NK-92 (cell line): ENCODE data around the gene FHIT.

Experiments
- DNase-seq: peaks from one replicate; lab custom pipeline; 2025; ENCODE audit not compliant: unreplicated experiment; lab: John Stamatoyannopoulos, UW

FHIT gene

DNA sequence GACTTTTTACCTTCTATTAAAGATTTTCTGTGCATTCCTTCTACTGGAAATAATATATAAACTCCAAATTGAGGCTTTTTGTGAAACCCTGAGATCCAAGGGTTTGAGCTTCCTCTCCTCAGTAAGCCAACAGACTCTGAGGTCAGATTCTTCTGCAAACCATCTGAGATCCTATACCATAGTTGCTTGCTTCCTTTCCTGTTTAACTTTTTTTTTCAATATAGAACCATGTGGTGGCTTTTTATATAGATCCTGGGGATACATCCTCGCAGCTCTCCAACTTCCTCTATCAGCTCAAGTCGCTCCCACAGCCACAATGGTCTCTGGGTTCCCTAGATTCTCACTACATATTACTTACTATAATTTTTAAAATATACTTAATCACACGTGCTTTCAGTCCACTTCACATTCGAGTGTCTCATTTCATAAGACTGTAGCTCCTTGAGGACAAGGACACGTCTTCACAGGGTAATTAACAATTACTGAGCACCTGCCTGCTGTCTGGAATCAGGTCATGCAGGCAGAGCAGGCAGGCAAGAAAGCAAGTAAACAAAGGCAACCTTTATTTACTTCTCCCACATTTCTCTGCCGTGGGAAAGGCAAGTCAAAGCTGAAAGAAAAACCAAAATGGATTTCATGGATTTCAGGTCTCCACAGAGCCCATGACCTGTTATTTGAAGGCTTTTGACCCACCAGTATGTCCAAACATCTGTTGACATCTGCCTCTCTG is 941.5 kb downstream of the FHIT start:
- DNase-seq, result no peak

DNA sequence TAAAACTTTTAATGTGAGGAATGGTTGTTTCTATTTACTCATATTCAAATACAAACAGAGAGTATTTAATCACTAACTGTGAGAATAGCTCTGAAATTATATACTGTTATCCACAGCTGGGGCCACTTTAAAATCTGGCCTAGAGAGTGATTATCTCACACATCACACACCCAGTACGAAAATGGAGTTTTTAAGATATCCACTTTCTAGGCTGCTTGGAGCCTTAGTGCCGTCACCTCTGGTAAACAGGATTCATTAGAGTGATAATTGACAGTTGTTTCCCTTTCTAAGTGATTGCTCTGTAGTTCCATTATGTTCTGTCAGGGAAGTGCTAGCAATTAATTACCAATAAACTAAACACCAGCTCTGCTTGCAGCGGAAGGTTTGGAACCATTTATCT is 942.4 kb downstream of the FHIT start:
- no peak for DNase-seq

DNA sequence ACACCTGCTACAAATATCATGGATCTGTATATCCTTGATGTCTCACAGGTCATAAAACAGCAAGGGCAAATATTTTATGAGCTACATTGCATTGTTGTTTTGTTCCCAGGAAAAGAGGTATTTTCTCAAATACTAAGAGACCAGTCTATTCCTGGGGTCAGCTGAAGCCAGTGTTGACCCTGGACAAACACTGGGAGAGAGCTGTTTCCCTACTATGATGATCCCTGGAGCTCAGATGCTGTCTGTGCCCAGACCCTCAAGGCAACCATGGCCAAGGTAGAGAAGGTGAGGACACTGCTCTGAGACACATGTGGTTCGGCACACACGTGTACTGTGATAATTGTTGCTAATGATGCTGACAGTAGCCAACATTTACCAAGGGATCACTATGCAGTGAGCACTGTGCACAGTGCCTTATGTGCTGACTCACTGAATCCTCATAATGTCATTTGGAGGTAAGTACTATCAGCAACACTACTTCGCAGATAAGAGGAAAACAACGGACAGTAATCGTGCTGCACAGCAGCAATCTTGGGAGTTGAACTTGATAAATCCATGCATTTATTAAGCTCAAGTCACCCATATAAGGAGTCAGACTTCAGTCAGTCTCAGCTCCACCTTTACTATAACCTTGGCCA is 943.6 kb downstream of the FHIT start:
- DNase-seq, result no peak

DNA sequence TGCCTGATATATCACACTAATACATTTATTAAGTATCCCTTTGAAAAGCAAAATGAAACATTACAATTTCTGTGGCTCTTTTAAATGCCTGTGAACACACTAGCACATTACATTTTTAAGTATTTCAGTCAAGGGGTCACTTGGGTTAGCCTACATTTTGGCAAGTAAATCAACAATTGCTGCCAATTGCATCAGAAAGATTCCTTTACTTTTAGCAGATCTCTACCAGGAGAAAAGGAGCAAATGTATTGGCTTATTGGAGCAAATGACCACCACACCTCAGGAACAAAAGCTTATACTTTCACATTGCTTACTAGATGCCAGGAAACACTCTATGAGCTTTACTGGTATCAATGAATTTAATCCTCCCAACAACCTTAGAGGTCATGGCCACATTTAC is 947.1 kb downstream of the FHIT start:
- DNase-seq, result no peak

- no peak for DNase-seq
Measured at GRCh38 chr3:60303160-60303559, 948.1 kb downstream of the FHIT start.

DNA sequence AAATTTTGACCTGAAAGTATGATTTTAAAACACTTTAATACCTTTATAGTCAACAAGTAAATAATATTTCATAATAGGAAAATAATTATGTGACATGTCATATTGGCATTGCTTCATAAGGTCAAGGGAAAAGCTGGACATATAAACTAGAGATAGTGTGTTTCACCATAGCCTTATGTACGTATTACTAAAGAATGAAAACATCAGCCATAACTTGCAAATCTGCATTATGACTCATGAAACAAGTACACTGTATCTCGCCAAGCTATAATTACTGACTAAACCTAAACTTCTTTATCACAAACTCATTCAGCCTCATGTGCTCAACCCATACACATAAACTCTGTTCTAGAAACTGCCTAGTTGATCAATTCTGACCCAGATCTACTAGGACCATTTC is 950.1 kb downstream of the FHIT start:
- DNase-seq, result no peak

- no peak for DNase-seq
Measured at GRCh38 chr3:60298141-60298540, 953.1 kb downstream of the FHIT start.

DNA sequence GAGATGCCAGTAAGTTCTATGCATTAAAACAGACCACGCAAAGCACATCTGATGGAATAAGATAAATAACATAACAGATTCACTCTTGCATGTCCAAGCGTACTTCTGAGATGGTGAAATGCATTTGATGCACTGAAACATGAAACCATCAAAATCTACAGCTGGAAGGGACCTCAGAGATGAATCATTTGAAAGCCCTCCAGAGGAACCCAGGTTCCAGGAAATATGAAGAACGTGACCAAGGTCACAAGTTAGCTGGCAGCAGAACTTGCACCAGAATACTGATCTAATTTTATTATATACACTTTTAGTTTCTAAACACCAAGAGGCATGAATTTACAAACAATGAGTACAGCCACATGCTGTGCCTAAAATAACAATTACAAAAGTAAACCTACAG is 957.1 kb downstream of the FHIT start:
- no peak for DNase-seq

- no peak for DNase-seq
Measured at GRCh38 chr3:60291115-60291514, 960.1 kb downstream of the FHIT start.

- no peak for DNase-seq
Measured at GRCh38 chr3:60290122-60290492, 961.1 kb downstream of the FHIT start.

DNA sequence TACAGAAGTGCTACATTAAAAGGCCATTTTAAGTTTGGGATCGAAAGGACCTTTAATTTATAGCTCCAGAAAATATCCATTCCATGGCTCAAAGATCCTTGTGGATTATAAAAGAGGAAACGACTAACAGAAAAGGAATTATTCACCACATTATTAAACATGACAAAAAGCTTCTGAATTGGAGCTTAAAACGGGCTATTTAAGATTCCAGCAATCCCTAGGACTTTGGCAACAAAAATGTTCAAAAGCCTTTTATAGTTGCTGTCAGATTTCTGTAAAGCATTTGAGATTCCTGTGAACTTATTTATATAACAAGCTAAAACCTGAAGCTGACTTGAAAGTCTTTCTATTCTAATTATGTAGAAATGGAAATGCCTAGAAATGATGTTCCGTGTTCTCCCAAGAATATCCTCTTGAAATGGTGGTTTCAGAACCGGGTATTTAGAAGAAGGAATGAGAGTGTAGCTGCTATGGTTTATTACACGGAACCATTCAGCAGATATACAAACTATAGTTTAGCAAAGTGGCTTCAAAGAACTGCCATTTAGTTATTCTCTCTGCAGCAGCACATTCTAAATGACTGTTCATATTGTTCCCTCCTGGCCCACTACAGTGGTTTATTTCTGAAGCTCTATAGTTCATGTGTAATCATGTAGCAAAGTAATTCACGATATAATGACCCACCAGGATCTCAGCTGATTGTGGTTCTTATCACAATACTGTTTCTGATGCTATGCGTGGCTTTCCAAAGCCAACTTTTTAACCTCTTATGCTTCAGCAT is 961.7 kb downstream of the FHIT start:
- DNase-seq, result no peak

GRCh38 chr3:60282866-60283265 is 968.4 kb downstream of the FHIT start:
- DNase-seq, result no peak

- no peak for DNase-seq
Measured at GRCh38 chr3:60281970-60282369, 969.3 kb downstream of the FHIT start.

- no peak for DNase-seq
Measured at GRCh38 chr3:60277361-60277800, 973.9 kb downstream of the FHIT start.

- DNase-seq, result no peak
Measured at GRCh38 chr3:60276615-60277014, 974.6 kb downstream of the FHIT start.

DNA sequence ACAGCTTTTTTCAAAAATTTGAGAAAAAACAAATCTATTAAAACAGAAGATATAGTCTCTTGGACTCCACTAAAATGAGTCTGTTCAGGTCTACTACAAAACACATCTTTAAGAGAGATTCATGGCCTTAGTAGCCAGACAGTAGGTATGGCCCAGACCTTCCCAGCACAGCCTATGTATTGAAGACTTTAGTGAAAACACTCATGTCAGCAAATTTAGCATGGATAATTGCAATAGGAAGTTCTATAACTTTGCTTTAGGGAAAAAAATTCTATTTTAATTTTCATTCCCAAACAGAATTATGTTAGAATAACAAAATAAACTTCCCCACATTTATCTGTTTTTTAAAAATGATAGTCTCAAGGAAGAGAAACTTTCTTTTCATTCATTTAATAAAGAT is 976.6 kb downstream of the FHIT start:
- DNase-seq, result no peak

GRCh38 chr3:60274098-60274497 is 977.2 kb downstream of the FHIT start:
- no peak for DNase-seq

GRCh38 chr3:60269829-60270266 is 981.4 kb downstream of the FHIT start:
- DNase-seq, result no peak

DNA sequence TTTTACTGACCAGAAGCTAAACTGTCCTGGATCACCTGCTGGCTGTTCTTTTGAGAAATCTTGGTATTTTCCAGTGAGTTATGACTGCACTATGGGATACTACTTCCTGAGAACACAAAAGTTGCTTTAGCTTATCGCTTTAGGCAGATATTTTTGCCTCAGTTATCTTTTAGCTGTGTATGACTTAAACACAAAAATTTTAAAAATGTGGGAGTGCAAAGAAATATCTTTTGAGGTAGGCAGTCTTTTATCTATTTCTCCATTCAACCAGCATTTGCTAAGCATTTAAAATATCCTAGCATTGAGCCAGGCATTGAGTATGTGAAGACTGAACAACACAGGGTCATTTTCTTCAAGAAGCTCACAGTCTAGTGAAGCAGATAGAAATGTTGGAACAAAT is 981.9 kb downstream of the FHIT start:
- DNase-seq, result no peak

- DNase-seq, result no peak
Measured at GRCh38 chr3:60268123-60268522, 983.1 kb downstream of the FHIT start.

DNA sequence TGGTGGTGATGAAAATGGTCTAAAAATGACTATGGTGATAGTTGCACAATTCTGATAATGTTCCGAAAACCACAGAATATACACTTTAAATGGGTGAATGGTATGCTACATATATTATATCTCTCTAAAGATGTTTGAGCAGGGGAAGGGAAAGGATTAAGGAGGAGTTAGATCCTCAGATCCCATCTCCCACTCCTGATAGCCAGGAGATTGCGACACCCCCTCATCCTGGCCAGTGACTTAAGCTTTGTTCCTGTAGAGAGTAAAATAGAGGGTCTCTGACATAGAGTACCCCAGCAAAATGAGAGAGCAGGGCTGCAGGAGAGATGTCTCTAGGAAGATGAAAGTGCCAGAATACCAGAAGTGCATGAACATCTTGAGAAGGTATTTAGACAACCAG is 984.8 kb downstream of the FHIT start:
- no peak for DNase-seq

DNA sequence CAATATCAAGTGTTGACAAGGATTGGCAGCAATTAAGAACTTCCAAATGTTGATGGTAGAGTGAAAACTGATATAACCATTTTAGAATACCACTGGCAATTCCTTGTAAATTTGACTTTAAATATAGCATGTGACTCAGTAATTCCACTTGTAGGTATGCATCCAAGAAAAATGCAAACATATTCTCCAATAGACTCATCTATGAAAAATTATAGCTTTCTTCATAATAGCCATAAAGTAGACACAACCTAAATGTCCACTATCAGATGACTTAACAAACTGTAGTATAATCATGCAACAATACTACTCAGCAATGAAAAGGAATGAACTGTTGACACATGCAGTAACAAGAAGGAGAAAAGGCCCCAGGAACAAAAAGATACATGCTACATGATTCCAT is 988.1 kb downstream of the FHIT start:
- no peak for DNase-seq
